Epithelial cell of esophagus (primary cell): ENCODE measurements around the gene SCN7A.
A peak's percentile ranks its signal among the peaks of the same experiment; 100 is the strongest.

Source experiments
- DNase-seq: peaks from one replicate; pipeline ENCODE4 v3.0.0; 2010; ENCODE audit warnings: low read depth
- H3K4me3 ChIP-seq: 2 replicates; pipeline ENCODE4 v1.5.1; 2011; ENCODE audit warnings: mild to moderate bottlenecking, low read length, control low read depth
- TF ChIP-seq, protein P1 (sequence below): IDR thresholded peaks from 2 replicates; pipeline ENCODE4 v1.5.1; 2011; ENCODE audit warnings: low read depth, mild to moderate bottlenecking, low read length, control low read depth, inconsistent platforms; ENCODE audit not compliant: insufficient read depth; ENCODE audit errors: missing control alignments

SCN7A gene

GRCh38 chr2:166518634-166519390 lies 24.8 kb upstream of the SCN7A start:
- no peak overlapping the region for H3K4me3 ChIP-seq
- peak; percentile 67 for DNase-seq
- TF ChIP-seq, protein P1, sequence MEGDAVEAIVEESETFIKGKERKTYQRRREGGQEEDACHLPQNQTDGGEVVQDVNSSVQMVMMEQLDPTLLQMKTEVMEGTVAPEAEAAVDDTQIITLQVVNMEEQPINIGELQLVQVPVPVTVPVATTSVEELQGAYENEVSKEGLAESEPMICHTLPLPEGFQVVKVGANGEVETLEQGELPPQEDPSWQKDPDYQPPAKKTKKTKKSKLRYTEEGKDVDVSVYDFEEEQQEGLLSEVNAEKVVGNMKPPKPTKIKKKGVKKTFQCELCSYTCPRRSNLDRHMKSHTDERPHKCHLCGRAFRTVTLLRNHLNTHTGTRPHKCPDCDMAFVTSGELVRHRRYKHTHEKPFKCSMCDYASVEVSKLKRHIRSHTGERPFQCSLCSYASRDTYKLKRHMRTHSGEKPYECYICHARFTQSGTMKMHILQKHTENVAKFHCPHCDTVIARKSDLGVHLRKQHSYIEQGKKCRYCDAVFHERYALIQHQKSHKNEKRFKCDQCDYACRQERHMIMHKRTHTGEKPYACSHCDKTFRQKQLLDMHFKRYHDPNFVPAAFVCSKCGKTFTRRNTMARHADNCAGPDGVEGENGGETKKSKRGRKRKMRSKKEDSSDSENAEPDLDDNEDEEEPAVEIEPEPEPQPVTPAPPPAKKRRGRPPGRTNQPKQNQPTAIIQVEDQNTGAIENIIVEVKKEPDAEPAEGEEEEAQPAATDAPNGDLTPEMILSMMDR, result no peak

- DNase-seq, result no peak
- TF ChIP-seq, protein P1, result no peak
- H3K4me3 ChIP-seq, result no peak overlapping the region
Measured at GRCh38 chr2:166517533-166518061, 23.5 kb upstream of the SCN7A start.

DNA sequence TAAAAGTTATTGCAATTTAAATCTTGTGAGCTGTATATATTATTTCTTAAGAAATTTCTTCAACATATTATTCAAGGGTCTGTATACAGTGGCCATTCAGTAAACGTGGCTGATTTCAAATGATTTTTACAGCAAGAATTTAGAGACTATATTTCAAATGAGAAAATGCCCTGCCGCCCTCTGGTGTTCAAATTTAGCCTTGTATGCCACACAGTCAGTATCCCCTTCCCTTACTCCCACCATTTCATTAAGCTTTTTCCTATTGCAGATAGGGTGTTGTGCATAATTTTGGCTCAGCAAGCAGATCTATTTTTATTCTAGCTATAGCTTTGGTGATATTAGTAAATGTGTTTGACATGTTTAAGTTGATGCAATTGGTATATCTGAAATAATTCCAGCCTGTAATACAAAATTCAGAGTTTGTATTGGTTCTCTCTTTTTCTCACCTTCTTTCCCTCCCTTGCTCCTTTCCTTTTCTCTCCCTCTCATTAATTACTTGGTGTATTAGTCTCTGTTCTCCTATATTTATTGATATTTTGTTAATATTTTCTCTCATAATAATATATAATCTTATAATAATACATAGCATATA lies 22.8 kb upstream of the SCN7A start:
- DNase-seq, result peak; percentile 41
- H3K4me3 ChIP-seq, result no peak overlapping the region
- TF ChIP-seq, protein P1, result peak; percentile 74

DNA sequence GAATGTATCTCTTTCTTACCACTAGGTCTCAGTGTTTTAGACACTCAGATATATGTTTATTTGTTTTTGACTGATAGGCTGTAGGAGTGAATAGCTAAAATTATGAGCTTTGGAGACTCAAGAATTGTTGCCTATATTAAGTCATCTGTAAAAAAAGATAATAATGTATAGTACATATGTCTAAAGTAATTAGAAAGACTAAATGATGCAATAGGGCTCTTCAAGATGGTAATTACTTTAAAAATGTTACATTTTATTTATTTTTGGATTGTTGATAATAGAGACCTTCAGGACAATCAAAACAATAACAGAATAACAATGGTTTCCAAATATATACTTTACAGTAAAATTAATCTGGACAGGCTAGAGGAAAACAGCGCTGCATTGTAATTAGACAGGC lies 19.9 kb upstream of the SCN7A start:
- TF ChIP-seq, protein P1, result no peak
- no peak for DNase-seq
- no peak overlapping the region for H3K4me3 ChIP-seq

DNA sequence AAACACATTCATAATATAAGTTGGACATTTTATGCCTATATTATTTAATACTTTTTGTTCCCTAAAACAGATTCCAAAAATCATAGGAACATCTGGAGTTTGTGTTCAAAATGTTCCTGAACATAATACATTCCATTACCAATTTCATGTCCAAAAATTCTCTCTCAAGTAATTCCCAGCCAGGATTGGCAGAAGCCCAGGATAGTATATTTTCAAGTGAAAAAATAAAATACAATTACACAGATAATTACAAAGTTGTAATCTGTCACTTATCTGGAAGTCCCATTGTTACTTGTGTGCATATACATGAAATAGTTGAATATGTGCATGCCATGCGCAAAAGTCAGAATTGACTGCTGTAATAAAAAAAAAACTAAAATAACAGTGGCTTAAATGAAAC lies 5.2 kb upstream of the SCN7A start:
- no peak overlapping the region for H3K4me3 ChIP-seq
- no peak for DNase-seq
- TF ChIP-seq, protein P1, result no peak

GRCh38 chr2:166491461-166491860 lies 2.6 kb downstream of the SCN7A start:
- DNase-seq, result no peak
- TF ChIP-seq, protein P1, result no peak
- no peak overlapping the region for H3K4me3 ChIP-seq
